ENCODE measurements around the gene UGT1A1.

UGT1A1 gene

DNA sequence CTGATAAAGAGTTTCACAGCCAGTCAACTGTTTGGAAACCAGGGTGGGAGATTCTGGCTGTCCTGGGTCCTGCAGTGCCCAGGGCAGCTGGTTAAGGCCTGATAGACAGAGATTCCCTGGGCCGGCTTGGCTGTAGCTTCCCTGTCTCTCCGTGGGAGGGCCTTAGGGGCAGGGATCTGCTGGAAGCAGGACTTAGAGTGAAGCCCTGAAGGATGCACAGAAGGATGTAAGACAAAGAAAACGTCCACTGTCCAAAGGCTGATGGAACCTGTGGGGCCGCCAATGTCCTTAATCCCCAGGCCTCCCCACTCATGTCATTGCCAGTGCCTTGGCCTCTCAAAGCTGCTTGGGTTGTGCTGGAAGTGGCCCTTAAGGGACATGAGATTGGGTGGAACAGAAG, 51.0 kb downstream of the UGT1A1 start:
- H3K4me3 ChIP-seq (ENCODE audit: low read length), result no peak overlapping the region
- TF ChIP-seq, protein P1, sequence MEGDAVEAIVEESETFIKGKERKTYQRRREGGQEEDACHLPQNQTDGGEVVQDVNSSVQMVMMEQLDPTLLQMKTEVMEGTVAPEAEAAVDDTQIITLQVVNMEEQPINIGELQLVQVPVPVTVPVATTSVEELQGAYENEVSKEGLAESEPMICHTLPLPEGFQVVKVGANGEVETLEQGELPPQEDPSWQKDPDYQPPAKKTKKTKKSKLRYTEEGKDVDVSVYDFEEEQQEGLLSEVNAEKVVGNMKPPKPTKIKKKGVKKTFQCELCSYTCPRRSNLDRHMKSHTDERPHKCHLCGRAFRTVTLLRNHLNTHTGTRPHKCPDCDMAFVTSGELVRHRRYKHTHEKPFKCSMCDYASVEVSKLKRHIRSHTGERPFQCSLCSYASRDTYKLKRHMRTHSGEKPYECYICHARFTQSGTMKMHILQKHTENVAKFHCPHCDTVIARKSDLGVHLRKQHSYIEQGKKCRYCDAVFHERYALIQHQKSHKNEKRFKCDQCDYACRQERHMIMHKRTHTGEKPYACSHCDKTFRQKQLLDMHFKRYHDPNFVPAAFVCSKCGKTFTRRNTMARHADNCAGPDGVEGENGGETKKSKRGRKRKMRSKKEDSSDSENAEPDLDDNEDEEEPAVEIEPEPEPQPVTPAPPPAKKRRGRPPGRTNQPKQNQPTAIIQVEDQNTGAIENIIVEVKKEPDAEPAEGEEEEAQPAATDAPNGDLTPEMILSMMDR (IDR thresholded peaks at IDR 0.05; ENCODE audit: insufficient read depth, low read depth, low read length, missing control alignments), result no peak
- DNase-seq (ENCODE audit: low read depth), result no peak

DNA sequence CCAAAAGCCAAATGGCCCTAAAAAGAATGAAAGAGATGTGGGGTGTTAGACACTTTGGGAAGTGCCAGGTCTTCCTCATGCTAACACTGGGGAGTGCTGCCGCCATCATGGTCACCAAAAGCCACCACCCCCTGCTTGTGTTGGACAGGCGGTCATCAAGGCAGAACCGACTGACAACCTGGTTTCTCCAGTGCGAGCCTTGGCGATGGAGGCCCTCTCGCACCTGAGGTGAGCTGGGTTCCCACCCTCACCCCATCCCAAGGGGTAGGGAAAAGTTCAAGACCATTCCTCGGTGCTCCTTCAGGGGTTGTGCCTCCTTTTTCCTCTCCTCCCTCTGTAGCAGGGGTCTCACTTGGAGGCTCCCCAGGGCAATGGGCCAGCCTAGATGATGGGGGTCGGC, 51.7 kb downstream of the UGT1A1 start:
- DNase-seq (ENCODE audit: low read depth), result no peak
- TF ChIP-seq, protein P1 (IDR thresholded peaks at IDR 0.05; ENCODE audit: insufficient read depth, low read depth, low read length, missing control alignments), result no peak

DNA sequence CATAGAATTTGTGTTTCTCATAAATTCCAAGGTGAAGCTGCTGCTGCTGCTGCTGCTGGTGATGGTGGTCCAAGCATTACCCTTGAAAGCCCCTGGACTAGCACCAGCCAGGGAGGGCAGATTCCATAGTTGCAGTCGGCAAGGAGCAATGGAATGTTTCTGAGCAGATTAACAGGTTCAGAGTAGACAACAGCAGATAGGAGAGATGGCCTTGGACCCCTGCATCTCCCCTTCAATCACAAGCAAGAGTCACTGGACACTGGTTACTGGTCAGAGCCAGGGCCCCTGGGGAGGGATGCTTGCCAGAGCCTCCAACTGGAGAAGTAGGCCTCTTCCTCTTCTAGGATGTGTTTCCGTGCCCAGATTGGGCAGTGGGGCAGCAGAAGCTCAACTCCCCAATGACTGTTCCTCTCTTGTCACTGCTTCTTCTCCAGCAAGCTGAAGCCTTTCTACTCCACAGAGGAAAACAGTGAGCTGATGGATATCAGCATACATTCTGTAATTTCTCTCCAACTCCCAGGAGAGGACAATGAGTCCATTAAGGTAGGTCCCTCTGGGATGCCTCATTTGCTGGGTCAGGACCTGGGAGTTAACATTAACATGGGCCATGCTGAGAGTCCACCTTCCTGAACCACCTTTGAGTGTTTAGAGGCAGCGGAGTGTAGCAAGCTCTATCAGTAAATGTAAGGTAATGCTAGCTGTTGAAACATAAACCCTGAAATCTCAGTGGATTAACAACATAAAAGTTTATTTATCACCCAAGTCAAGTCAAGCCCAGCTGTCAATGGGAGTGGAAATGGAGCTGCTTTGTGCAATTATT, 53.4 kb downstream of the UGT1A1 start:
- no peak for DNase-seq (ENCODE audit: low read depth)

More for the DNA sequence above, 51.7 kb downstream of the UGT1A1 start:
- H3K4me3 ChIP-seq (ENCODE audit: low read length), result no peak overlapping the region

DNA sequence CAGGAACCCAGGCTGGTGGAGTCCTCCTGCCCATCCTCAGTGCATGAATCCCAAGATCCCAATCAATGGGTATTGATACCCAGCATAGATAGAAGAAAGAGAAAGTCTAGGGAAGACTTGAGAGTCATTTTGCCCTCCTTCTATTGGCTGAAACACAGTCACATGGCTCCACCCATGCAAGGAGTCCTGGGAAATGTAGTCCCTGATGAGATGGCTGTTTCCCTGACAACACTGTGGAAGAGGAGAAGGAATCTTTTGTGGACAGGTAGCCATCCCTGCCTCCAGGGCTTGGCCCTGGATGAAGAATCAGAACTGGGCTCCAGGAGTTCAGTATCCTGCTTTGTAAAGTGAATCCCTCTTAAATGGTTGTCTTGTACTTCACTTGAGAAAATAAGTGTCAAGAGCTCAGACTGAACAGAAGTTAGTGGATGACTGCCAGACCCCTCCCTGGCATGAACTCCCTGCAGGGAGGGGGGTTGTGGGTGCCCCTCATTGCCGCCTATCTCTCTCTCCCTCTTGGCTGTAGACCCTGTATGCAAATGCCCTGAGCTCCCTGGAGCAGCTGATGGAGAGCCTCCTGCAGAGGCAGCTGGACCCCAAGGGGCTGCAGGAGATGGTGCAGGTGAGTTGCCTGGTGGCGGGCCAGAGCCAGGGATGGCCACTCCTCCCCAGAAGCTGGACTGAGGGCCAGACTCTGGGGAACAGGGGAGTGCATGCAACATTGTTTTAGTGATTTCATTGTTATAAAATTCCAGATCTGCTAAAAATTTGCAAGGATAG, 54.2 kb downstream of the UGT1A1 start:
- peak; percentile 17 for DNase-seq (ENCODE audit: low read depth)
- no peak overlapping the region for H3K4me3 ChIP-seq (ENCODE audit: low read length)
- TF ChIP-seq, protein P1 (IDR thresholded peaks at IDR 0.05; ENCODE audit: insufficient read depth, low read depth, low read length, missing control alignments), result no peak

More for the DNA sequence above, 53.4 kb downstream of the UGT1A1 start:
- TF ChIP-seq, protein P1 (IDR thresholded peaks at IDR 0.05; ENCODE audit: insufficient read depth, low read depth, low read length, missing control alignments), result no peak
- no peak overlapping the region for H3K4me3 ChIP-seq (ENCODE audit: low read length)

DNA sequence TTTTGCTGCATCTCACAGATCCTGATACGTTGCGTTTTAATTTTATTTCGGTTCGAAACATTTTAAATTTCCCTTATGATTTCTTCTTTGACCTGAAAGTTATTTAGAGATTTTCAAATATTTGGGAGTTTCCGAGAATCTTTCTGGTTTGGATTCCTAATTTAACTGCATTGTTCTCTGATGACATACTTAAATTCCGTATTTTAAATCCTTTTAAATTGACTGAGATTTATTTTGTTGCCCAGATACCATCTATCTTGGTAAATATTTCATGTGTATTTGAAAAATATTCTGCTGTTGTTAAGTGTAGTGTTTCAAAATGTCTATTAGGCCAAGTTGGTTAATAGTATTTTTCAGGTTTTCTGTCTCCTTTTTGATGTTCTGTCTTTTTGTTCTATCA, 55.8 kb downstream of the UGT1A1 start:
- TF ChIP-seq, protein P1 (IDR thresholded peaks at IDR 0.05; ENCODE audit: insufficient read depth, low read depth, low read length, missing control alignments), result no peak
- no peak overlapping the region for H3K4me3 ChIP-seq (ENCODE audit: low read length)
- no peak for DNase-seq (ENCODE audit: low read depth)

DNA sequence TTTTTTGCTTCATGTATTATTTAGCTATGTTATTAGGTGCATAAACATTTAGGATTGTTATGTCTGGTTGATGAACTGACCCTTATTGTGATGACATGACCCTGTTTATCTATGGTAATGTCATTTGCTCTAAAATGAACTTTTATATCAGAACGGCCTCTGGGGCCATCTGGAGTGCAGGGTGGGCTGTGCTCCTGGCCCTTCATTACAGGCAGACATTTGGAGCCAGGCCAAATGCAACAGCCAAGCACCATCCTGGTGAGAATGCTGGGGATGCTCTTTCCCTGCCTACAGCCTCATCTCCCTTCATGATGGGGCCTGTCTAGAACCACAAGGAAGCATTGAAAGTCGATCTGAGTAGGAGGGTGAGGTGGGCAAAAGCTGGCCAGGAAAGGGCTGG, 56.3 kb downstream of the UGT1A1 start:
- no peak overlapping the region for H3K4me3 ChIP-seq (ENCODE audit: low read length)
- no peak for DNase-seq (ENCODE audit: low read depth)
- TF ChIP-seq, protein P1 (IDR thresholded peaks at IDR 0.05; ENCODE audit: insufficient read depth, low read depth, low read length, missing control alignments), result no peak
